PC-3 (cell line): ENCODE measurements around the gene TMED1. TPM values are rescaled to one million over a fixed set of nuclear protein-coding genes. Genes with fewer than 3 reads are reported as not detected.

Experiments
- ATAC-seq: fragments of 200-7000 bp; cut with Tn5 transposase; 2 replicates; pipeline ENCODE4 v1.9.1; 2020; ENCODE audit warnings: mild to moderate bottlenecking, moderate library complexity
- BruUV-seq: library from RNA; stranded (reverse); fragments of 400-500 nt; replicated peaks from 2 replicates; lab custom pipeline; 2021; lab: Mats Ljungman, UMichigan
- CTCF ChIA-PET: fragments of 300-600 bp; sonication (Branson Sonifier 250); formaldehyde crosslinking; loops from one replicate; lab custom pipeline; 2022; ENCODE audit warnings: antibody characterized with exemption; lab: Charles Lee
- POLR2A ChIA-PET: fragments of 300-600 bp; sonication (Branson Sonifier 250); formaldehyde crosslinking; loops from one replicate; lab custom pipeline; 2022; ENCODE audit warnings: antibody characterized with exemption; ENCODE audit not compliant: unreplicated experiment; lab: Charles Lee
- DNase-seq: peaks from one replicate; pipeline ENCODE4 v3.0.0-alpha.2; 2015
- H2AFZ ChIP-seq: fragments of 300-600 bp; sonication (generic); 2 replicates; pipeline ENCODE4 v1.6.0; 2016; ENCODE audit warnings: antibody characterized with exemption, low read length
- H3F3A ChIP-seq: fragments of 300-600 bp; sonication (generic); one replicate; pipeline ENCODE4 v1.6.0; 2017; ENCODE audit warnings: antibody characterized with exemption, low read length, control low read depth, mild to moderate bottlenecking; ENCODE audit not compliant: unreplicated experiment
- H3K27ac ChIP-seq: fragments of 300-600 bp; sonication (generic); 2 replicates; pipeline ENCODE4 v1.5.1; 2016; ENCODE audit warnings: mild to moderate bottlenecking, low read length
- H3K27me3 ChIP-seq: fragments of 300-600 bp; sonication (generic); 2 replicates; pipeline ENCODE4 v1.6.1; 2016; ENCODE audit warnings: low read length, mixed read lengths
- H3K36me3 ChIP-seq: fragments of 300-600 bp; sonication (generic); 2 replicates; pipeline ENCODE4 v1.6.1; 2016; ENCODE audit warnings: low read depth, mixed run types, low read length, mixed read lengths
- H3K4me1 ChIP-seq: fragments of 300-600 bp; sonication (generic); 2 replicates; pipeline ENCODE4 v1.5.1; 2016; ENCODE audit warnings: low read length; ENCODE audit not compliant: insufficient read depth
- H3K4me2 ChIP-seq: fragments of 300-600 bp; sonication (generic); 2 replicates; pipeline ENCODE4 v1.6.0; 2016; ENCODE audit warnings: low read length
- H3K4me3 ChIP-seq: fragments of 300-600 bp; sonication (generic); 2 replicates; pipeline ENCODE4 v1.5.1; 2016; ENCODE audit warnings: mild to moderate bottlenecking, low read length, mixed read lengths
- H3K79me2 ChIP-seq: fragments of 300-600 bp; sonication (generic); 2 replicates; pipeline ENCODE4 v1.6.1; 2017; ENCODE audit warnings: low read length, mixed read lengths
- H3K9ac ChIP-seq: fragments of 300-600 bp; sonication (generic); 2 replicates; pipeline ENCODE4 v1.6.0; 2016; ENCODE audit warnings: mild to moderate bottlenecking, low read length
- H3K9me2 ChIP-seq: fragments of 300-600 bp; sonication (generic); replicated peaks from 2 replicates; pipeline ENCODE4 v1.6.1; 2016; ENCODE audit warnings: mixed run types, low read length, mixed read lengths
- H3K9me3 ChIP-seq: fragments of 300-600 bp; sonication (generic); 2 replicates; pipeline ENCODE4 v1.6.1; 2016; ENCODE audit warnings: low read length, mixed read lengths
- H4K20me1 ChIP-seq: fragments of 300-600 bp; sonication (generic); 2 replicates; pipeline ENCODE4 v1.6.1; 2016; ENCODE audit warnings: low read length, mixed read lengths
- CTCF ChIP-seq: fragments of 300-600 bp; sonication (generic); conservative IDR thresholded peaks from 2 replicates; pipeline ENCODE4 v1.5.1; 2017; ENCODE audit warnings: antibody characterized with exemption, low read depth, mild to moderate bottlenecking, low read length
- EZH2 ChIP-seq: fragments of 300-600 bp; sonication (generic); IDR thresholded peaks from one replicate; pipeline ENCODE4 v1.6.1; 2017; ENCODE audit warnings: antibody characterized with exemption, mild to moderate bottlenecking, low read length; ENCODE audit not compliant: unreplicated experiment
- EZH2phosphoT487 ChIP-seq: fragments of 300-600 bp; sonication (generic); IDR thresholded peaks from 2 replicates; pipeline ENCODE4 v1.6.1; 2018; ENCODE audit warnings: mild to moderate bottlenecking, antibody characterized with exemption, low read length, borderline replicate concordance
- intact Hi-C: fragments of 100-400 bp; cut with micrococcal nuclease; formaldehyde crosslinking; loops from 2 replicates; pipeline ENCODE4 v1.9.0; 2023
- total RNA-seq: library from RNA; depleted of rRNA; stranded (reverse); fragments of >200 nt; gene quantifications from 2 replicates; pipeline ENCODE4 v1.2.3, GENCODE V29; 2014

TMED1 gene
- total RNA-seq, 1 experiment from 2014 or later, result 81.2 TPM

- DNase-seq, result peak; percentile 32
- BruUV-seq, result no TSS peak
- Histone ChIP-seq H3K4me3 (no peak overlapping the region), H3K9me2 (no peaks in the 10 kb centered on the region), H3K4me1 (peaks cover 8% of the 10 kb centered on the region; the same call in 1 of the 2 replicates), H3K4me2 (no peak overlapping the region), H3F3A (no peaks in the 10 kb centered on the region), H4K20me1 (no peaks in the 10 kb centered on the region), H3K79me2 (peaks cover 70% of the 10 kb centered on the region), H3K27ac (no peak overlapping the region), H3K27me3 (no peaks in the 10 kb centered on the region), H2AFZ (no peak overlapping the region), H3K9ac (no peak overlapping the region), H3K9me3 (no peaks in the 10 kb centered on the region), H3K36me3 (no peaks in the 10 kb centered on the region)
- intact Hi-C loops, result loop anchor here (5.0 kb wide), 1 partner anchor 43 kb away; no protein-coding TSS in a partner anchor
- TF ChIP-seq EZH2phosphoT487, result no peak
- no peak for TF ChIP-seq EZH2
- TF ChIP-seq CTCF, result no peak
- ChIA-PET POLR2A (interaction anchor here (0.6 kb wide), 1 partner anchor 38 kb away, joined by 3 read pairs; no protein-coding TSS in a partner anchor), CTCF (no interaction called here)
- no peak for ATAC-seq
These were observed 38.0 kb upstream of the TMED1 start for GRCh38 chr19:10874024-10874423.

GRCh38 chr19:10872546-10873107 is 36.6 kb upstream of the TMED1 start:
- H3K9me2 ChIP-seq, result no peaks in the 10 kb centered on the region
- H3K4me3 ChIP-seq, result peak overlapping the region; percentile 84
- no peak for TF ChIP-seq EZH2
- no peak for TF ChIP-seq EZH2phosphoT487
- TF ChIP-seq CTCF, result no peak
- H3K79me2 ChIP-seq, result peaks cover 56% of the 10 kb centered on the region
- H3K9ac ChIP-seq, result peak overlapping the region; percentile 93
- ChIA-PET POLR2A (no interaction called here), CTCF (interaction anchor here (0.5 to 1.1 kb wide), 3 partner anchors 26 to 59 kb away, joined by 3 to 16 read pairs (median 3); no protein-coding TSS in a partner anchor)
- H3K36me3 ChIP-seq, result no peaks in the 10 kb centered on the region
- intact Hi-C loops, result loop anchor here (2.0 to 5.0 kb wide), 2 partner anchors 24 to 45 kb away; no protein-coding TSS in a partner anchor
- no peaks in the 10 kb centered on the region for H3K9me3 ChIP-seq
- peak; percentile 19 for DNase-seq
- H3K4me1 ChIP-seq, result peaks cover 8% of the 10 kb centered on the region; the same call in 1 of the 2 replicates
- ATAC-seq, result no peak
- H3K27me3 ChIP-seq, result no peaks in the 10 kb centered on the region
- H2AFZ ChIP-seq, result peak overlapping the region; percentile 69
- H3F3A ChIP-seq, result no peaks in the 10 kb centered on the region
- H3K4me2 ChIP-seq, result peak overlapping the region; percentile 80
- BruUV-seq, result TSS peak; percentile 35
- peak overlapping the region; percentile 31; the same call in 1 of the 2 replicates for H3K27ac ChIP-seq
- no peaks in the 10 kb centered on the region for H4K20me1 ChIP-seq
